Stimulated activated CD4-positive, alpha-beta T cell treated with anti-CD3 and anti-CD28 coated beads, Interleukin-4, amount 100 ng/mL, for 48 hours (primary cell): ENCODE data around the gene CXCL10.

ENCODE experiments used
- DNase-seq, 2 donors: peaks; one replicate each; pipeline ENCODE4 v3.0.0-alpha.2; 2020; ENCODE audit warnings: low read depth in 2 of 2

The CXCL10 gene

DNA sequence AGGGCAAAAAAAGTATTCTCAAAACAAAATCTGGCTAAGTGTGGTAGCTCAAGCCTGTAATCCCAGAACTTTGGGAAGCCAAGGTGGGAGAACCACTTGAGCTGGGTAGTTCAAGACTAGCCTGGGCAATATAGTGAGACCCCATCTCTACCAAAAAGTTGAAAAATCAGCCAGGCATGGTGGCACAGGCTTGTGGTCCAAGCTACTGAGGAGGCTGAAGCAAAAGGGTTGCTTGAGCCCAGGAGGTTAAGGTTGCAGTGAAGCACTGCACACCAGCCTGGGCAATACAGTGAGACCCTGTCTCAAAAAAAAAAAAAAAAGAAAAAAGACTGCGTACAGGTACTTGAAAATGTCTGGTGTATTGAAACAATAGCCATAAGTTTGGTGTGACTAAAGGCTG is 30.8 kb downstream of the CXCL10 start:
- DNase-seq, result no peak

GRCh38 chr4:75989846-75990528 is 33.3 kb downstream of the CXCL10 start:
- no peak for DNase-seq

DNA sequence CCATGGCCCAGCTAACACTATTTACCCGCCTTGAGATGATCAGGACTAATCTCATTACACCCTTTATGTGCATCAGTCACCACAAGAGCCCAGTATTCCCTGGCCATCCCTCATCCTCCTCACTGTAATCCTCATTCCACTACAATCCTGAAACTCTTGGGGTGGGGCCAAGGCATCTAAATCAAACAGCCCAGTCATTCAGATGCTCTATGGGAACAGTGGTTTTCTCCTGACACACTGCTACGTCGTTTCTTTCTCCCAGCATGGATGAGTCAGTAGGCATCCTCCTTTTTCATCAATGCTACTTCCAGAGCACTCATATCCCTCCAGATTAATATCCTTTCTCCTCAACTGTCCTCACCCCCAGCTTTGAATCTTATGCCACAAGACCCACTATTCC is 38.2 kb downstream of the CXCL10 start:
- no peak for DNase-seq

DNA sequence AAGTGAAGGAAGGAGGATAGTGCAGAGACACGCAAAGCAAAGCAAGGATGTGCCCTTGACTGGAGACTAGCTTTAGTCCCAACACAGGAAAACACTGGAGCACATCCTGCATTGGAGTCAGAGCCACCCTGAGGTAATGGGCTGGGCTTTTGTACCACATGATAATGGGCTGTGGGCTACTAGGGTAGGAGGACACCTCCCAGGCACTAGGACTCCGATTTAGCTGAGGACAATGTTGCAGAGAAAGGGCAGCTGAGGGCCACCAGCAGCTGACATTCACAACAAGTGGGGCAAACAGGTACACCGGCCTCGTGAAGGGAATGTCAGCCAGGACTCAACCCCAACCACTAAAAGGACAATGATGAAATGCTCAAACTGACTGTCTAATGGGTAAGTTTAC is 42.7 kb downstream of the CXCL10 start:
- no peak for DNase-seq

DNA sequence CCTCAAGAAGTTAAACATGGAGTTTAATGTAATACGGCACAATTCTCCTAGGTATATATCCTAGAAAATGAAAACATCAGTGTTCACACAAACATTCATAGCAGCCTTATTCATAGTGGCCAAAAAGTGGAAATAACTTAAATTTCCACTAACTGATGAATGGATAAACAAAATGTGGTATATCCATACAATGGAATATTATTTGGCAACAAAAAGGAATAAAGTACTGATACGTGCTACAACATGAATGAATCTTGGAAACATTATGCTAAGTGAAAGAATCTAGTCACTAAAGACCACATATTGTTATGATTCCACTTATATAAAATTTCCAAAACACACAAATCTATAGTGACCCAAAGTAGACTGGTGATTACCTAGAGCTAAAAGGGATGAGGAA is 47.1 kb downstream of the CXCL10 start:
- DNase-seq, result no peak

DNA sequence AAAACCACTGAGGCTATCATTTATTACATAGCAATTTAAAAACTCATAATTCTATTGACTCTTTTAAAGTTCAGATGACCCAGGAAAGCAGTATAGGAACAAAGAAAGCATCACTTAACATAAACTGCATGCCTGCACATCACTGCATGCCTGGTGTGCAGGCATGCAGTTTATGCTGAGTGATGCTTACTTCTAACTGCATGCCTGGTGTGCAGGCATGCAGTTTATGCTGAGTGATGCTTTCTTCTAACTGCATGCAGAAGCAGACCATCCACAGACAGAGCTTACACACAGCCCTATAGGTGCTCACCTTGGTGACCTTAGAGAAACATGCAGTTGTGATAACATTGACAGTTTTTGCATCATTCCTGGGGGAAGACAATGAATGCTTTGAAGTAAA is 49.5 kb downstream of the CXCL10 start:
- DNase-seq, result no peak
